DMS53 treated with DMSO at 0.1 percent for 48 hours (cell line): Measurements from ENCODE around the gene CNKSR2.

Experiments
- DNase-seq: peaks from one replicate; lab custom pipeline; 2025; ENCODE audit not compliant: unreplicated experiment; lab: John Stamatoyannopoulos, UW

Gene CNKSR2

GRCh38 chrX:21662761-21663160 lies 288.5 kb downstream of the CNKSR2 start:
- no peak for DNase-seq

GRCh38 chrX:21666252-21666651 lies 292.0 kb downstream of the CNKSR2 start:
- no peak for DNase-seq

- DNase-seq = no peak
Measured at GRCh38 chrX:21666679-21667078, 292.5 kb downstream of the CNKSR2 start.

- peak; percentile 16 for DNase-seq
Measured at GRCh38 chrX:21674430-21675186, 300.4 kb downstream of the CNKSR2 start.

- DNase-seq = no peak
Measured at GRCh38 chrX:21675931-21676330, 301.7 kb downstream of the CNKSR2 start.

- no peak for DNase-seq
Measured at GRCh38 chrX:21678048-21678612, 303.9 kb downstream of the CNKSR2 start.

- no peak for DNase-seq
Measured at GRCh38 chrX:21683941-21684340, 309.7 kb downstream of the CNKSR2 start.

GRCh38 chrX:21691512-21692018 lies 317.3 kb downstream of the CNKSR2 start:
- DNase-seq = no peak

GRCh38 chrX:21698272-21698671 lies 324.1 kb downstream of the CNKSR2 start:
- DNase-seq = no peak

- DNase-seq = no peak
Measured at GRCh38 chrX:21699136-21699535, 324.9 kb downstream of the CNKSR2 start.

GRCh38 chrX:21700275-21700674 lies 326.1 kb downstream of the CNKSR2 start:
- DNase-seq = no peak

GRCh38 chrX:21700967-21701366 lies 326.7 kb downstream of the CNKSR2 start:
- DNase-seq = no peak

GRCh38 chrX:21702725-21703124 lies 328.5 kb downstream of the CNKSR2 start:
- no peak for DNase-seq
